ENCODE data around the gene ANXA6.

Gene ANXA6

DNA sequence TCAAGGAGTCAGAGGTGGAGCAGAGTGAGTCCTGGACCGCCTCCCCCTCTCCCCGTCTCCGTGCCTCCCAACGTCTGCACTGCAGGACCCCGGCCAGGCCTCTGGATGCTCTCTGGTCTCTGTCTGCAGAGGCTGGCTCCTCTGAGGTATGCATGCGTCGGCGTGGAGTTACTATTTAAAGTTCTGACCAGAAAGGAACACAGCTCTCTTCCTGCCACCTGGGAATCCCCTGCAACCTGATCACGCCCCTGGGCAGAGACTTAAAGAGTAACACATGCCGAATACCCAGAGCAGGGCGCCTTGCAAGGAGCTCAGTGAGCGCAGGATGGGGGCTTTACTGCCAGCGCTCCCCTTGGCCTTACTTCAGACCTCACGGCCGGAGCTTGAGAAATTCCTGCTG is 16.0 kb downstream of the ANXA6 start:
- Histone ChIP-seq H3K27me3 (ENCODE audit: insufficient read depth, poor library complexity, severe bottlenecking) (no peaks in the 10 kb centered on the region), H3K4me3 (replicated peaks; ENCODE audit: insufficient read depth, low read length) (no peak overlapping the region), H3K27ac (replicated peaks) (no peak overlapping the region)
- no peak for TF ChIP-seq SPI1 (IDR thresholded peaks at IDR 0.05; ENCODE audit: borderline replicate concordance, low read depth)
- TF ChIP-seq, protein P1, sequence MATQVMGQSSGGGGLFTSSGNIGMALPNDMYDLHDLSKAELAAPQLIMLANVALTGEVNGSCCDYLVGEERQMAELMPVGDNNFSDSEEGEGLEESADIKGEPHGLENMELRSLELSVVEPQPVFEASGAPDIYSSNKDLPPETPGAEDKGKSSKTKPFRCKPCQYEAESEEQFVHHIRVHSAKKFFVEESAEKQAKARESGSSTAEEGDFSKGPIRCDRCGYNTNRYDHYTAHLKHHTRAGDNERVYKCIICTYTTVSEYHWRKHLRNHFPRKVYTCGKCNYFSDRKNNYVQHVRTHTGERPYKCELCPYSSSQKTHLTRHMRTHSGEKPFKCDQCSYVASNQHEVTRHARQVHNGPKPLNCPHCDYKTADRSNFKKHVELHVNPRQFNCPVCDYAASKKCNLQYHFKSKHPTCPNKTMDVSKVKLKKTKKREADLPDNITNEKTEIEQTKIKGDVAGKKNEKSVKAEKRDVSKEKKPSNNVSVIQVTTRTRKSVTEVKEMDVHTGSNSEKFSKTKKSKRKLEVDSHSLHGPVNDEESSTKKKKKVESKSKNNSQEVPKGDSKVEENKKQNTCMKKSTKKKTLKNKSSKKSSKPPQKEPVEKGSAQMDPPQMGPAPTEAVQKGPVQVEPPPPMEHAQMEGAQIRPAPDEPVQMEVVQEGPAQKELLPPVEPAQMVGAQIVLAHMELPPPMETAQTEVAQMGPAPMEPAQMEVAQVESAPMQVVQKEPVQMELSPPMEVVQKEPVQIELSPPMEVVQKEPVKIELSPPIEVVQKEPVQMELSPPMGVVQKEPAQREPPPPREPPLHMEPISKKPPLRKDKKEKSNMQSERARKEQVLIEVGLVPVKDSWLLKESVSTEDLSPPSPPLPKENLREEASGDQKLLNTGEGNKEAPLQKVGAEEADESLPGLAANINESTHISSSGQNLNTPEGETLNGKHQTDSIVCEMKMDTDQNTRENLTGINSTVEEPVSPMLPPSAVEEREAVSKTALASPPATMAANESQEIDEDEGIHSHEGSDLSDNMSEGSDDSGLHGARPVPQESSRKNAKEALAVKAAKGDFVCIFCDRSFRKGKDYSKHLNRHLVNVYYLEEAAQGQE (IDR thresholded peaks at IDR 0.05; ENCODE audit: insufficient replicate concordance, low read depth) = no peak
- TF ChIP-seq, protein P2, sequence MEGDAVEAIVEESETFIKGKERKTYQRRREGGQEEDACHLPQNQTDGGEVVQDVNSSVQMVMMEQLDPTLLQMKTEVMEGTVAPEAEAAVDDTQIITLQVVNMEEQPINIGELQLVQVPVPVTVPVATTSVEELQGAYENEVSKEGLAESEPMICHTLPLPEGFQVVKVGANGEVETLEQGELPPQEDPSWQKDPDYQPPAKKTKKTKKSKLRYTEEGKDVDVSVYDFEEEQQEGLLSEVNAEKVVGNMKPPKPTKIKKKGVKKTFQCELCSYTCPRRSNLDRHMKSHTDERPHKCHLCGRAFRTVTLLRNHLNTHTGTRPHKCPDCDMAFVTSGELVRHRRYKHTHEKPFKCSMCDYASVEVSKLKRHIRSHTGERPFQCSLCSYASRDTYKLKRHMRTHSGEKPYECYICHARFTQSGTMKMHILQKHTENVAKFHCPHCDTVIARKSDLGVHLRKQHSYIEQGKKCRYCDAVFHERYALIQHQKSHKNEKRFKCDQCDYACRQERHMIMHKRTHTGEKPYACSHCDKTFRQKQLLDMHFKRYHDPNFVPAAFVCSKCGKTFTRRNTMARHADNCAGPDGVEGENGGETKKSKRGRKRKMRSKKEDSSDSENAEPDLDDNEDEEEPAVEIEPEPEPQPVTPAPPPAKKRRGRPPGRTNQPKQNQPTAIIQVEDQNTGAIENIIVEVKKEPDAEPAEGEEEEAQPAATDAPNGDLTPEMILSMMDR (IDR thresholded peaks at IDR 0.05; ENCODE audit: insufficient read depth, low read length) = no peak
- no peak for TF ChIP-seq POLR2AphosphoS5 (IDR thresholded peaks at IDR 0.05; ENCODE audit: low read depth)
- TF ChIP-seq GABPA (IDR thresholded peaks at IDR 0.05; ENCODE audit: low read depth) = no peak
- no peak for DNase-seq (ENCODE audit: low read depth in 1 of 2, low spot score in 1 of 2)

DNA sequence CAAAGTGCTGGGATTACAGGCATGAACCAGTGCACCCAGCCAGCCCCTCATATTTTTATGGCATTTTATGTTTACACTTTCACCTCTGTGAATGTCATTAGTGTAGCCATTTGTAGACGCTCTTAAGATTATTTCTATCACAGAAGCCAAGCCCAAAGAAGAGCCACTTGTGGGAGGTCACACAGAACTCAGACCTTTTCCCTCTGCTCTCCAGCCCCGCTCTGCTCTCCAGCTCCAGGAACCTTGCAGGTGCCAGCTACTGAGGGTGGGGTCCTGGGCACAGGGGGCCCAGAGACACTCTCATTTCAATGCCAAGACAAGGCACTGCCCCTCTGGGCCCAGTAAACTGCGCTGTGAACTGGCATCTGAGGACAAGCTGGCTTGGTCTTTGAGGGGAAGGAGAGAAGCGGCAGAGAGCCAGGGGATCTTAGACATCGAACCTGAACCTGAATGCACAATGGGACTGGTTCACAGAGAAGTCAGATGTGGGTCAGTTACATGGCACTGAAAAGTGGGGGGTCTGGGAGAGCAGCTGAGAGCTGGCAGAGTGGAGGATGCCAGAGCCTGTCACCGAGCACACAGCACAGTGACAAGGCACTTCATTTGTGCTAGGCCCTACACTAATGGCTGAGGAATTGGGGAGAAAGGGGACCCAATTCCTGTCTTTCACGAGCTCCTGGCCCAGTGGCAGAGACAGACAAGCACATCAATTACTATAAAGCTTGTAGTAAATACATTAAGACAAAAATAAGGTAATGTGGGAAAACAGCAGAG is 16.7 kb downstream of the ANXA6 start:
- TF ChIP-seq, protein P2 (IDR thresholded peaks at IDR 0.05; ENCODE audit: insufficient read depth, low read length) = no peak
- Histone ChIP-seq H3K4me3 (replicated peaks; ENCODE audit: insufficient read depth, low read length) (no peak overlapping the region), H3K27ac (replicated peaks) (no peak overlapping the region), H3K27me3 (ENCODE audit: insufficient read depth, poor library complexity, severe bottlenecking) (no peaks in the 10 kb centered on the region)
- DNase-seq (ENCODE audit: low read depth in 1 of 2, low spot score in 1 of 2) = no peak

DNA sequence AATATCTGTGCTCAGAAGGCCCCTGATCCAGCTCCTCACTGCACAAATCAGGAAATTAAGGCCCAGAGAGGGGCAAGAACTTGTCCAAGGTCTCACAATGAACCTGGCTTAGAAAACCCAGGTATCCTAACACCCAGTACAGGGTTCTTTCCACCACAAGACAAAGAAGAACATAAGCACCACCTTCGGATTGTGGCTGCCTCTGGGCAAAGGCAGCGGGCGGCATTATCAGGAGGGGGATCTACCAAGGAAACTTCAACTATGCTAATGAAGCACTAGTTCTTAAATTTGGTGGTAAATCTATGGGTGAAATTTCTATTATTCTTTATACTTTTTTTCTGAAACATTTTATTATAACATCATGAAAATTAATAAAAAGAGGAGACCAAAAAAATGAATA is 17.9 kb downstream of the ANXA6 start:
- DNase-seq (ENCODE audit: low read depth in 1 of 2, low spot score in 1 of 2) = no peak
- no peaks in the 10 kb centered on the region for H3K27me3 ChIP-seq (ENCODE audit: insufficient read depth, poor library complexity, severe bottlenecking)
- TF ChIP-seq, protein P2 (IDR thresholded peaks at IDR 0.05; ENCODE audit: insufficient read depth, low read length) = no peak
- TF ChIP-seq SPI1 (IDR thresholded peaks at IDR 0.05; ENCODE audit: borderline replicate concordance, low read depth) (no peak), GABPA (IDR thresholded peaks at IDR 0.05; ENCODE audit: low read depth) (no peak), POLR2AphosphoS5 (IDR thresholded peaks at IDR 0.05; ENCODE audit: low read depth) (no peak)
- TF ChIP-seq, protein P1 (IDR thresholded peaks at IDR 0.05; ENCODE audit: insufficient replicate concordance, low read depth) = no peak

DNA sequence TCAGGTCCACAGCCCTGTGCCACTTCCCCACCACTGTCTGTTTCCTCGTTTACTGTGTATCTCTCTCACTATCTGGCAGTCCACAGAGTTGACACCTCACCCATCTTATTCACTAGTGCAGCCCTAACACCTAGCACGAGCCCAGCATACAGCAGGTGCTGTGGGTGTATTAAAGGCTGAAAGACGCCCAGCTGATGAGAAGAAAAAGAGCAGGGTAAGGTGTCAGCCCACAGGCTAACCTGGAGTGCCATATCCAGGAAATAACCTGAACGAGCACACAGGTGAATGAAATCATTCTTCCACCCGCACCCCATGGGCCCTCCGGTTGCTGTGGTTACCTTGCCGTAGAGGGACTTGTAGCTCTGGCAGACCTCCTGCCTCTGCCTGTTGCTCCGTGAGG is 18.6 kb downstream of the ANXA6 start:
- Histone ChIP-seq H3K4me3 (replicated peaks; ENCODE audit: insufficient read depth, low read length) (no peak overlapping the region), H3K27ac (replicated peaks) (no peak overlapping the region), H3K27me3 (ENCODE audit: insufficient read depth, poor library complexity, severe bottlenecking) (no peaks in the 10 kb centered on the region)
- DNase-seq (ENCODE audit: low read depth in 1 of 2, low spot score in 1 of 2) = no peak
- TF ChIP-seq, protein P2 (IDR thresholded peaks at IDR 0.05; ENCODE audit: insufficient read depth, low read length) = no peak
- TF ChIP-seq POLR2AphosphoS5 (IDR thresholded peaks at IDR 0.05; ENCODE audit: low read depth) = no peak
- TF ChIP-seq GABPA (IDR thresholded peaks at IDR 0.05; ENCODE audit: low read depth) = no peak
- TF ChIP-seq, protein P1 (IDR thresholded peaks at IDR 0.05; ENCODE audit: insufficient replicate concordance, low read depth) = no peak
- no peak for TF ChIP-seq SPI1 (IDR thresholded peaks at IDR 0.05; ENCODE audit: borderline replicate concordance, low read depth)

More for the DNA sequence above, 17.9 kb downstream of the ANXA6 start:
- H3K4me3 ChIP-seq (replicated peaks; ENCODE audit: insufficient read depth, low read length) = no peak overlapping the region
- H3K27ac ChIP-seq (replicated peaks) = no peak overlapping the region
